HCT116 (cell line): ENCODE results near the gene ABHD2.

ENCODE experiments used
- CEBPB ChIP-seq: IDR thresholded peaks from 2 replicates; pipeline ENCODE4 v1.6.1; 2012; ENCODE audit warnings: low read depth
- EGR1 ChIP-seq: IDR thresholded peaks from 2 replicates; pipeline ENCODE4 v1.6.1; 2012; ENCODE audit warnings: low read depth
- EZH2 ChIP-seq: fragments of 200-600 bp; sonication (generic); IDR thresholded peaks from 2 replicates; pipeline ENCODE4 v1.6.1; 2017; ENCODE audit warnings: antibody characterized with exemption, mixed run types
- POLR2A ChIP-seq: IDR thresholded peaks from 2 replicates; pipeline ENCODE4 v1.7.0; 2011; ENCODE audit warnings: borderline replicate concordance; ENCODE audit not compliant: insufficient read depth, insufficient read length; ENCODE audit errors: extremely low read depth
- RAD21 ChIP-seq: IDR thresholded peaks from 2 replicates; pipeline ENCODE4 v1.6.1; 2012; ENCODE audit warnings: low read depth, mild to moderate bottlenecking
- SP1 ChIP-seq: IDR thresholded peaks from 2 replicates; pipeline ENCODE4 v1.6.1; 2012; ENCODE audit warnings: low read depth
- SRF ChIP-seq: IDR thresholded peaks from 2 replicates; pipeline ENCODE4 v1.6.1; 2012; ENCODE audit warnings: low read depth
- TCF7L2 ChIP-seq: IDR thresholded peaks from 2 replicates; pipeline ENCODE4 v1.7.0; 2011; ENCODE audit warnings: borderline replicate concordance, inconsistent platforms; ENCODE audit not compliant: insufficient read depth, insufficient read length; ENCODE audit errors: extremely low read depth
- ZFX ChIP-seq: fragments of 450-650 bp; IDR thresholded peaks from 2 replicates; pipeline ENCODE4 v1.6.1; 2017
- TF ChIP-seq, protein P1 (sequence below), 3 experiments: fragments of 200-600 bp in 1 of 3; sonication (generic) in 1 of 3; IDR thresholded peaks in 2 of 3; conservative IDR thresholded peaks in 1 of 3; 2 replicates each; pipeline ENCODE4 v1.5.1; 2012 to 2017; ENCODE audit warnings: low read depth in 2 of 3, low read length in 2 of 3, antibody characterized with exemption in 1 of 3, borderline replicate concordance in 1 of 3, control low read depth in 1 of 3, mild to moderate bottlenecking in 1 of 3, mixed read lengths in 1 of 3, mixed run types in 1 of 3, moderate library complexity in 1 of 3; ENCODE audit not compliant: insufficient read depth in 1 of 3
- TF ChIP-seq, protein P2 (sequence below): IDR thresholded peaks from 2 replicates; pipeline ENCODE4 v1.6.1; 2011; ENCODE audit warnings: mild to moderate bottlenecking, low read length, moderate library complexity; ENCODE audit not compliant: insufficient replicate concordance; ENCODE audit errors: extremely low read depth
- TF ChIP-seq, protein P3 (sequence below): IDR thresholded peaks from 2 replicates; pipeline ENCODE4 v1.6.1; 2012; ENCODE audit warnings: low read depth

DNA sequence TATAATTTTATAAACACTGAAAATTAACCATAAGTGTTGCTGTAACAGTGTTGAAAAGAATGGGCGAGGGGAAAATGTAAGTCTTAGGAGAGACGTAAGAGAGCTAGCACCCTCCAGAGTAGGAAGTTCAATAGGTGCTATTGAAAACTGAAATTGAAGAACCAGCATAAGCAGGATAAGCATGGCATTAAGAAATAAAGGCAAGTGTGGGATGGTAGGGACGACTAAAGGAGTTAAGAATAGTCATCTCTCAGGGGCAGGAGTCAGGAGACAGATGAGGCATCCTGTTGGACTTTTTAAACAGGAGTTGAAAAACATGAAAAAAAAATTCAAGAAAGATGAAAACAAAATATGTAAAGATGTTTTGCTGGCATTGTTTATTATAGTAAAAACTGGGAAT, 43.5 kb downstream of the ABHD2 start:
- TF ChIP-seq, protein P1, sequence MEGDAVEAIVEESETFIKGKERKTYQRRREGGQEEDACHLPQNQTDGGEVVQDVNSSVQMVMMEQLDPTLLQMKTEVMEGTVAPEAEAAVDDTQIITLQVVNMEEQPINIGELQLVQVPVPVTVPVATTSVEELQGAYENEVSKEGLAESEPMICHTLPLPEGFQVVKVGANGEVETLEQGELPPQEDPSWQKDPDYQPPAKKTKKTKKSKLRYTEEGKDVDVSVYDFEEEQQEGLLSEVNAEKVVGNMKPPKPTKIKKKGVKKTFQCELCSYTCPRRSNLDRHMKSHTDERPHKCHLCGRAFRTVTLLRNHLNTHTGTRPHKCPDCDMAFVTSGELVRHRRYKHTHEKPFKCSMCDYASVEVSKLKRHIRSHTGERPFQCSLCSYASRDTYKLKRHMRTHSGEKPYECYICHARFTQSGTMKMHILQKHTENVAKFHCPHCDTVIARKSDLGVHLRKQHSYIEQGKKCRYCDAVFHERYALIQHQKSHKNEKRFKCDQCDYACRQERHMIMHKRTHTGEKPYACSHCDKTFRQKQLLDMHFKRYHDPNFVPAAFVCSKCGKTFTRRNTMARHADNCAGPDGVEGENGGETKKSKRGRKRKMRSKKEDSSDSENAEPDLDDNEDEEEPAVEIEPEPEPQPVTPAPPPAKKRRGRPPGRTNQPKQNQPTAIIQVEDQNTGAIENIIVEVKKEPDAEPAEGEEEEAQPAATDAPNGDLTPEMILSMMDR (IDR thresholded peaks at IDR 0.05 in 2 of 3, conservative IDR thresholded peaks at IDR 0.05 in 1 of 3; ENCODE audit: borderline replicate concordance in 1 of 3, insufficient read depth in 1 of 3, low read depth in 2 of 3, low read length in 2 of 3) = no peak
- TF ChIP-seq, protein P2, sequence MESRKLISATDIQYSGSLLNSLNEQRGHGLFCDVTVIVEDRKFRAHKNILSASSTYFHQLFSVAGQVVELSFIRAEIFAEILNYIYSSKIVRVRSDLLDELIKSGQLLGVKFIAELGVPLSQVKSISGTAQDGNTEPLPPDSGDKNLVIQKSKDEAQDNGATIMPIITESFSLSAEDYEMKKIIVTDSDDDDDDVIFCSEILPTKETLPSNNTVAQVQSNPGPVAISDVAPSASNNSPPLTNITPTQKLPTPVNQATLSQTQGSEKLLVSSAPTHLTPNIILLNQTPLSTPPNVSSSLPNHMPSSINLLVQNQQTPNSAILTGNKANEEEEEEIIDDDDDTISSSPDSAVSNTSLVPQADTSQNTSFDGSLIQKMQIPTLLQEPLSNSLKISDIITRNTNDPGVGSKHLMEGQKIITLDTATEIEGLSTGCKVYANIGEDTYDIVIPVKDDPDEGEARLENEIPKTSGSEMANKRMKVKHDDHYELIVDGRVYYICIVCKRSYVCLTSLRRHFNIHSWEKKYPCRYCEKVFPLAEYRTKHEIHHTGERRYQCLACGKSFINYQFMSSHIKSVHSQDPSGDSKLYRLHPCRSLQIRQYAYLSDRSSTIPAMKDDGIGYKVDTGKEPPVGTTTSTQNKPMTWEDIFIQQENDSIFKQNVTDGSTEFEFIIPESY = no peak
- TF ChIP-seq SRF = no peak
- TF ChIP-seq RAD21 = no peak
- TF ChIP-seq, protein P3, sequence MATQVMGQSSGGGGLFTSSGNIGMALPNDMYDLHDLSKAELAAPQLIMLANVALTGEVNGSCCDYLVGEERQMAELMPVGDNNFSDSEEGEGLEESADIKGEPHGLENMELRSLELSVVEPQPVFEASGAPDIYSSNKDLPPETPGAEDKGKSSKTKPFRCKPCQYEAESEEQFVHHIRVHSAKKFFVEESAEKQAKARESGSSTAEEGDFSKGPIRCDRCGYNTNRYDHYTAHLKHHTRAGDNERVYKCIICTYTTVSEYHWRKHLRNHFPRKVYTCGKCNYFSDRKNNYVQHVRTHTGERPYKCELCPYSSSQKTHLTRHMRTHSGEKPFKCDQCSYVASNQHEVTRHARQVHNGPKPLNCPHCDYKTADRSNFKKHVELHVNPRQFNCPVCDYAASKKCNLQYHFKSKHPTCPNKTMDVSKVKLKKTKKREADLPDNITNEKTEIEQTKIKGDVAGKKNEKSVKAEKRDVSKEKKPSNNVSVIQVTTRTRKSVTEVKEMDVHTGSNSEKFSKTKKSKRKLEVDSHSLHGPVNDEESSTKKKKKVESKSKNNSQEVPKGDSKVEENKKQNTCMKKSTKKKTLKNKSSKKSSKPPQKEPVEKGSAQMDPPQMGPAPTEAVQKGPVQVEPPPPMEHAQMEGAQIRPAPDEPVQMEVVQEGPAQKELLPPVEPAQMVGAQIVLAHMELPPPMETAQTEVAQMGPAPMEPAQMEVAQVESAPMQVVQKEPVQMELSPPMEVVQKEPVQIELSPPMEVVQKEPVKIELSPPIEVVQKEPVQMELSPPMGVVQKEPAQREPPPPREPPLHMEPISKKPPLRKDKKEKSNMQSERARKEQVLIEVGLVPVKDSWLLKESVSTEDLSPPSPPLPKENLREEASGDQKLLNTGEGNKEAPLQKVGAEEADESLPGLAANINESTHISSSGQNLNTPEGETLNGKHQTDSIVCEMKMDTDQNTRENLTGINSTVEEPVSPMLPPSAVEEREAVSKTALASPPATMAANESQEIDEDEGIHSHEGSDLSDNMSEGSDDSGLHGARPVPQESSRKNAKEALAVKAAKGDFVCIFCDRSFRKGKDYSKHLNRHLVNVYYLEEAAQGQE = no peak
- TF ChIP-seq EZH2 = no peak
- TF ChIP-seq TCF7L2 = no peak
- no peak for TF ChIP-seq POLR2A
- no peak for TF ChIP-seq EGR1
- no peak for TF ChIP-seq CEBPB
- TF ChIP-seq SP1 = no peak
- no peak for TF ChIP-seq ZFX
